A673 (cell line): ENCODE measurements around the gene FERMT2. TPM values are rescaled to one million over a fixed set of nuclear protein-coding genes. Genes with fewer than 3 reads are reported as not detected.
A peak's percentile ranks its signal among the peaks of the same experiment; 100 is the strongest.

Experiments
- BruUV-seq: library from RNA; stranded (reverse); fragments of 400-500 nt; replicated peaks from 2 replicates; lab custom pipeline; 2021; lab: Mats Ljungman, UMichigan
- CTCF ChIA-PET: fragments of 300-600 bp; sonication (Branson Sonifier 250); formaldehyde crosslinking; loops from one replicate; lab custom pipeline; 2022; ENCODE audit warnings: antibody characterized with exemption; lab: Charles Lee
- POLR2A ChIA-PET: fragments of 300-600 bp; sonication (Branson Sonifier 250); formaldehyde crosslinking; loops from one replicate; lab custom pipeline; 2022; ENCODE audit warnings: antibody characterized with exemption; ENCODE audit not compliant: low non-redundant PET; lab: Charles Lee
- DNase-seq: peaks from one replicate; pipeline ENCODE4 v3.0.0-alpha.2; 2015; ENCODE audit warnings: low spot score
- H3K27ac ChIP-seq: fragments of 200-600 bp; sonication (generic); 2 replicates; pipeline ENCODE4 v1.5.1; 2016; ENCODE audit warnings: mixed run types, low read depth, mild to moderate bottlenecking, mixed read lengths, antibody characterized with exemption, low read length; ENCODE audit not compliant: poor library complexity, severe bottlenecking
- H3K27me3 ChIP-seq: fragments of 200-600 bp; sonication (generic); replicated peaks from 2 replicates; pipeline ENCODE4 v1.6.1; 2017; ENCODE audit warnings: mixed run types, low read depth, mild to moderate bottlenecking, mixed read lengths, antibody characterized with exemption, low read length; ENCODE audit not compliant: insufficient read depth, poor library complexity
- H3K36me3 ChIP-seq: fragments of 200-600 bp; sonication (generic); 2 replicates; pipeline ENCODE4 v1.6.1; 2016; ENCODE audit warnings: mixed run types, mild to moderate bottlenecking, mixed read lengths, antibody characterized with exemption, low read length; ENCODE audit not compliant: insufficient read depth, poor library complexity, severe bottlenecking
- H3K4me1 ChIP-seq: fragments of 200-600 bp; sonication (generic); 2 replicates; pipeline ENCODE4 v1.6.1; 2017; ENCODE audit warnings: mixed run types, mild to moderate bottlenecking, mixed read lengths, antibody characterized with exemption, low read length; ENCODE audit not compliant: insufficient read depth, poor library complexity, severe bottlenecking
- H3K4me3 ChIP-seq: fragments of 200-600 bp; sonication (generic); 2 replicates; pipeline ENCODE4 v1.5.1; 2016; ENCODE audit warnings: low read depth, mixed run types, mild to moderate bottlenecking, mixed read lengths, low read length; ENCODE audit not compliant: poor library complexity, severe bottlenecking
- H3K9me3 ChIP-seq: fragments of 200-600 bp; sonication (generic); 2 replicates; pipeline ENCODE4 v1.6.1; 2016; ENCODE audit warnings: mixed run types, low read depth, mild to moderate bottlenecking, mixed read lengths, antibody characterized with exemption, low read length; ENCODE audit not compliant: poor library complexity, severe bottlenecking
- EZH2 ChIP-seq: fragments of 200-600 bp; sonication (generic); IDR thresholded peaks from 2 replicates; pipeline ENCODE4 v1.6.1; 2017; ENCODE audit warnings: borderline replicate concordance, low read depth, mild to moderate bottlenecking, mixed read lengths, antibody characterized with exemption, low read length; ENCODE audit not compliant: poor library complexity, severe bottlenecking
- intact Hi-C: fragments of 100-400 bp; cut with micrococcal nuclease; formaldehyde crosslinking; loops from one replicate; pipeline ENCODE4 v1.10.0; 2022; ENCODE audit not compliant: unreplicated experiment
- total RNA-seq: library from RNA; stranded (reverse); gene quantifications from 2 replicates; pipeline ENCODE4 v1.2.3, GENCODE V29; 2021
- TF ChIP-seq, protein P1 (sequence below): fragments of 300-800, 200-600 bp; sonication (generic); conservative IDR thresholded peaks from 2 replicates; pipeline ENCODE4 v1.5.1; 2017; ENCODE audit warnings: low read depth, mild to moderate bottlenecking, antibody characterized with exemption, low read length, moderate library complexity, mixed read lengths

The FERMT2 gene
- total RNA-seq, 1 experiment from 2014 or later: 38.3 TPM

DNA sequence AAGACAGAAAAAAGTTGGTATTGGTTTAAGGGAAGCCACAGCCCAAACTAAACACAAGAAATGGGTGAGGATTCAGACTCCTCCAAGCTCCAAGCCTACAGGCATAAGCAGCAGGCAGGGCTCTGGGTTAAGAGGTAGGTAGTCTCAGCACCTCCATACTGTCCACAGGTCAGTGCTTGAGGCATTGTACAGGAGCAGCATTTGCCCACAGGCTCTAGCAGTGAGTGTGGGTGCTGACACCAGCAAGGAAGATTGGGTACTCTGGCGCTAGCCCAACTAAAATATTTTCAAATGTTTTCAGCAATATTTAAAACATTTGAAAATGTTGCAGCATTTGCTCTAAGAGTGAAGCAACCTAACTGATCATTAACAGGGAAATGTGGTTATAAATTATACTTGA, 33.1 kb downstream of the FERMT2 start:
- POLR2A ChIA-PET: no interaction called here
- CTCF ChIA-PET: no interaction called here
- Histone ChIP-seq H3K27me3 (no peaks in the 10 kb centered on the region), H3K4me1 (peaks cover 62% of the 10 kb centered on the region), H3K9me3 (no peaks in the 10 kb centered on the region), H3K27ac (peak overlapping the region; percentile 64), H3K36me3 (no peaks in the 10 kb centered on the region), H3K4me3 (no peak overlapping the region)
- no peak for DNase-seq
- no TSS peak for BruUV-seq
- intact Hi-C loops: no loop called here
- TF ChIP-seq, protein P1, sequence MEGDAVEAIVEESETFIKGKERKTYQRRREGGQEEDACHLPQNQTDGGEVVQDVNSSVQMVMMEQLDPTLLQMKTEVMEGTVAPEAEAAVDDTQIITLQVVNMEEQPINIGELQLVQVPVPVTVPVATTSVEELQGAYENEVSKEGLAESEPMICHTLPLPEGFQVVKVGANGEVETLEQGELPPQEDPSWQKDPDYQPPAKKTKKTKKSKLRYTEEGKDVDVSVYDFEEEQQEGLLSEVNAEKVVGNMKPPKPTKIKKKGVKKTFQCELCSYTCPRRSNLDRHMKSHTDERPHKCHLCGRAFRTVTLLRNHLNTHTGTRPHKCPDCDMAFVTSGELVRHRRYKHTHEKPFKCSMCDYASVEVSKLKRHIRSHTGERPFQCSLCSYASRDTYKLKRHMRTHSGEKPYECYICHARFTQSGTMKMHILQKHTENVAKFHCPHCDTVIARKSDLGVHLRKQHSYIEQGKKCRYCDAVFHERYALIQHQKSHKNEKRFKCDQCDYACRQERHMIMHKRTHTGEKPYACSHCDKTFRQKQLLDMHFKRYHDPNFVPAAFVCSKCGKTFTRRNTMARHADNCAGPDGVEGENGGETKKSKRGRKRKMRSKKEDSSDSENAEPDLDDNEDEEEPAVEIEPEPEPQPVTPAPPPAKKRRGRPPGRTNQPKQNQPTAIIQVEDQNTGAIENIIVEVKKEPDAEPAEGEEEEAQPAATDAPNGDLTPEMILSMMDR: no peak
- no peak for TF ChIP-seq EZH2

DNA sequence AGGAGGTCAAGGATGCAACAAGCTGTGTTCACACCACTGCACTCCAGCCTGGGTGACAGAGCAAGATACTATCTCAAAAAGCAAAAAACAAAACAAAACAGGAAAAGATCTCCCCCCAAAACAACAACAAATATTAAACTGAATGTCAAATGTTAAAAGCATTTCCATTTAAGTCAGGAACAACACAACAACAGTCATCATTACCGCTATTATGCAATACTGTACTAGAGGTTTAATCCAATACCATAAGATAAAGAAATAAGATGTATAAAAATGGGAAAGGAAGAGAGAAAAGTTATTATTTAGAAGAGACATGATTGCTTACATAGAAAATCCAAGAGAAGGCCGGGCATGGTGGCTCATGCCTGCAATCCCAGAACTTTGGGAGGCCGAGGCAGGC, 36.6 kb downstream of the FERMT2 start:
- ChIA-PET CTCF (no interaction called here), POLR2A (no interaction called here)
- Histone ChIP-seq H3K27ac (no peak overlapping the region), H3K9me3 (no peaks in the 10 kb centered on the region), H3K27me3 (no peaks in the 10 kb centered on the region), H3K4me1 (peaks cover 47% of the 10 kb centered on the region), H3K4me3 (no peak overlapping the region), H3K36me3 (no peaks in the 10 kb centered on the region)
- BruUV-seq: no TSS peak
- no peak for DNase-seq
- TF ChIP-seq, protein P1: no peak
- no peak for TF ChIP-seq EZH2
- intact Hi-C loops: no loop called here

DNA sequence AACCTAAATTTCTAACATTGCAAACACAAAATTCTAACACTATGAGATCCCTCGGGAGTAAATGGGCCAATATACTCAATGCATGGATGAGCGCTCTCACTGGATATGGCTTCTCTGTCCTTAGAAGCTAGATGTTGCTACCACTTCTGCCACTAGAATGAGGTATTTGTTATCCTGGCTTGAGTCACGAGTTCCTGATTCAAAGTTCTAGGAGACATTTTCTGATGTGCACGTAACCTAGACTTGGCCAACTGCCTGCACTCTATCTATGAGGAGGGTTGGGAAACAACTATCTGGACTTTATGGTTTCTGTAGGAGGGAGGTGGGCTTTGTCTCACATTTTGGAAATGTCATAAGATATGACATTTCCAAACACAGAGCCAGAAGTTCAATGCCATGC, 37.6 kb downstream of the FERMT2 start:
- H3K36me3 ChIP-seq: no peaks in the 10 kb centered on the region
- no peaks in the 10 kb centered on the region for H3K27me3 ChIP-seq
- no peak for DNase-seq
- intact Hi-C loops: no loop called here
- no peaks in the 10 kb centered on the region for H3K9me3 ChIP-seq
- TF ChIP-seq, protein P1: no peak
- TF ChIP-seq EZH2: no peak
- ChIA-PET CTCF (no interaction called here), POLR2A (no interaction called here)
- BruUV-seq: no TSS peak
- no peak overlapping the region for H3K4me3 ChIP-seq
- peaks cover 37% of the 10 kb centered on the region for H3K4me1 ChIP-seq
- no peak overlapping the region for H3K27ac ChIP-seq
